Mesenteric fat pad (tissue), 1 donor: ENCODE results near the gene ZNF511. TPM values are rescaled to one million over a fixed set of nuclear protein-coding genes. Genes with fewer than 3 reads are reported as not detected.
A peak's percentile ranks its signal among the peaks of the same experiment; 100 is the strongest.
"Not testable (repeated sequence)": the region's sequence is repeated elsewhere in the genome, so short reads cannot be mapped to it uniquely, and the experiment has no call there.

Experiments used
- DNase-seq: peaks from one replicate; pipeline ENCODE4 v3.0.0-alpha.2; 2020; ENCODE audit warnings: low spot score
- long read RNA-seq: library from polyadenylated mRNA; unstranded; transcript quantifications from one replicate; pipeline ENCODE4 v2.0.0, GENCODE V29; 2020
- total RNA-seq: library from RNA; stranded (reverse); fragmentation: NEBNext Ultra II Directional; extraction: Animal tissue kit (Norgen Biotek cat#: 25700); gene quantifications from one replicate; pipeline ENCODE4 v1.2.1, GENCODE V29; 2021
- donor health status: DM: yes; HTN: yes; CAD: no.

The ZNF511 gene
- 32.9 TPM for total RNA-seq
- long read RNA-seq, transcript ZNF511-202 (6 exons, 1,520 nt): major isoform, 50 of 65 reads
- long read RNA-seq, partial matches to known transcripts: 0 of 65 reads
- long read RNA-seq, other reads (novel, unspliced or antisense): 12 of 65 reads

- DNase-seq: peak; percentile 98
Observed at GRCh38 chr10:133308421-133309099, at the start of gene ZNF511, which contains the start of gene TUBGCP2. ZNF511 (plus strand) TSS chr10:133308914; CDS start chr10:133308944, 30 bp downstream. TUBGCP2 (minus strand) TSS chr10:133308872; CDS start chr10:133302941, 5,931 bp downstream.

- DNase-seq: no peak
Observed at GRCh38 chr10:133259602-133259989, 49.1 kb upstream of the ZNF511 start.

GRCh38 chr10:133260895-133261725 is 47.6 kb upstream of the ZNF511 start:
- DNase-seq: no peak

GRCh38 chr10:133261726-133262325 is 46.9 kb upstream of the ZNF511 start:
- peak; percentile 96 for DNase-seq

GRCh38 chr10:133262696-133263095 is 46.0 kb upstream of the ZNF511 start:
- no peak for DNase-seq

GRCh38 chr10:133263674-133264073 is 45.0 kb upstream of the ZNF511 start:
- no peak for DNase-seq

GRCh38 chr10:133264461-133264860 is 44.3 kb upstream of the ZNF511 start:
- DNase-seq: no peak

- not testable (repeated sequence) for DNase-seq
Observed at GRCh38 chr10:133265052-133265451, 43.7 kb upstream of the ZNF511 start.

- no peak for DNase-seq
Observed at GRCh38 chr10:133266056-133266795, 42.5 kb upstream of the ZNF511 start.

GRCh38 chr10:133267293-133267692 is 41.4 kb upstream of the ZNF511 start:
- no peak for DNase-seq

- DNase-seq: no peak
Observed at GRCh38 chr10:133267829-133268228, 40.9 kb upstream of the ZNF511 start.

GRCh38 chr10:133268532-133268931 is 40.2 kb upstream of the ZNF511 start:
- DNase-seq: no peak

- no peak for DNase-seq
Observed at GRCh38 chr10:133269367-133269766, 39.3 kb upstream of the ZNF511 start.

- no peak for DNase-seq
Observed at GRCh38 chr10:133270204-133270603, 38.5 kb upstream of the ZNF511 start.

GRCh38 chr10:133270773-133271297 is 37.9 kb upstream of the ZNF511 start:
- DNase-seq: no peak

- DNase-seq: no peak
Observed at GRCh38 chr10:133271521-133272300, 37.0 kb upstream of the ZNF511 start.

- DNase-seq: no peak
Observed at GRCh38 chr10:133272301-133272963, 36.3 kb upstream of the ZNF511 start.

- no peak for DNase-seq
Observed at GRCh38 chr10:133272964-133273420, 35.7 kb upstream of the ZNF511 start.

GRCh38 chr10:133273534-133274143 is 35.1 kb upstream of the ZNF511 start:
- DNase-seq: no peak
